Measurements from ENCODE around the gene MDM2.
"Not testable (repeated sequence)": the region's sequence is repeated elsewhere in the genome, so short reads cannot be mapped to it uniquely, and the experiment has no call there.

Gene MDM2

DNA sequence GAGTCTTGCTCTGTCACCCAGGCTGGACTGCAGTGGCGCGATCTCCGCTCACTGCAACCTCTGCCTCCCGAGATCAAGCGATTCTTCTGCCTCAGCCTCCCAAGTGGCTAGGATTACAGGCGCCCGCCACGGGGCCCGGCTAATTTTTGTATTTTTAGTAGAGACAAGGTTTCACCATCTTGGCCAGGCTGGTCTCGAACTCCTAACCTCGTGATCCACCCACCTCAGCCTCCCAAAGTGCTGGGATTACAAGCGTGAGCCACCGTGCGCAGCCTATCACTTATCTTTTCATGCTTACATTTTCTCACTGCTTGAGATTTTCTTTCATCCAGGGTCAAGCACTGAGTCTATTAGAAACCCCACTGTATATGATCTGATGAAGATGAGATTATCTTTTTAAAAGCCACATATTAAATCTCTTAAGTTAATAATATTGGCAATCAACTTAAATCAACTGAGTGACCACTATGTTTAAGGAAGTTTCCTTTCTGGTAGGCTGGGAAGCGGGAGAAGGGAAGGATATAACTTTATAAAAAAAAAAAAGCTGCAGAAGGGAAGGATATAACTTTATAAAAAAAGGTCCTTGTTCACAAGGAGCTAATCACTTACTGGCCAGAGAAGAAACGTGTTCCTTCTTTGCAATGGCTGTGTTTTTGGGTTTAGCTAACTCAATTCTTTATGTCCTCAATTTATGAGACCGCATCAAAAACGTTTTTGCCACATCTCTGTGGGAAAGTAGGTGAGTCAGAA, 1.3 kb upstream of the MDM2 start:
- DNase-seq = no peak

DNA sequence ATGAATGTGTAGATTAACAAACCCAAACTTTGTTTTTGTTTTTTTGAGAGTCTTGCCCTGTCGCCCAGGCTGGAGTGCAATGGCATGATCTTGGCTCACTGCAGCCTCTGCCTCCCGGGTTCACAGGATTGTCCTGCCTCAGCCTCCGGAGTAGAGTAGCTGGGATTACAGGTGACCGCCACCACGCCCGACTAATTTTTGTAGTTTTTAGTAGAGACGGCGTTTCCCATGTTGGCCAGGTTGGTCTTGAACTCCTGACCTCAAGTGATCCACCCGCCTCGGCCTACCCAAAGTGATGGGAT, 752 bp upstream of the MDM2 start:
- not testable (repeated sequence) for DNase-seq

DNA sequence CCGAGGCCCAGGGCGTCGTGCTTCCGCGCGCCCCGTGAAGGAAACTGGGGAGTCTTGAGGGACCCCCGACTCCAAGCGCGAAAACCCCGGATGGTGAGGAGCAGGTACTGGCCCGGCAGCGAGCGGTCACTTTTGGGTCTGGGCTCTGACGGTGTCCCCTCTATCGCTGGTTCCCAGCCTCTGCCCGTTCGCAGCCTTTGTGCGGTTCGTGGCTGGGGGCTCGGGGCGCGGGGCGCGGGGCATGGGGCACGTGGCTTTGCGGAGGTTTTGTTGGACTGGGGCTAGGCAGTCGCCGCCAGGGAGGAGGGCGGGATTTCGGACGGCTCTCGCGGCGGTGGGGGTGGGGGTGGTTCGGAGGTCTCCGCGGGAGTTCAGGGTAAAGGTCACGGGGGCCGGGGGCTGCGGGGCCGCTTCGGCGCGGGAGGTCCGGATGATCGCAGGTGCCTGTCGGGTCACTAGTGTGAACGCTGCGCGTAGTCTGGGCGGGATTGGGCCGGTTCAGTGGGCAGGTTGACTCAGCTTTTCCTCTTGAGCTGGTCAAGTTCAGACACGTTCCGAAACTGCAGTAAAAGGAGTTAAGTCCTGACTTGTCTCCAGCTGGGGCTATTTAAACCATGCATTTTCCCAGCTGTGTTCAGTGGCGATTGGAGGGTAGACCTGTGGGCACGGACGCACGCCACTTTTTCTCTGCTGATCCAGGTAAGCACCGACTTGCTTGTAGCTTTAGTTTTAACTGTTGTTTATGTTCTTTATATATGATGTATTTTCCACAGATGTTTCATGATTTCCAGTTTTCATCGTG, 612 bp downstream of the MDM2 start:
- peak; percentile 52 for DNase-seq

DNA sequence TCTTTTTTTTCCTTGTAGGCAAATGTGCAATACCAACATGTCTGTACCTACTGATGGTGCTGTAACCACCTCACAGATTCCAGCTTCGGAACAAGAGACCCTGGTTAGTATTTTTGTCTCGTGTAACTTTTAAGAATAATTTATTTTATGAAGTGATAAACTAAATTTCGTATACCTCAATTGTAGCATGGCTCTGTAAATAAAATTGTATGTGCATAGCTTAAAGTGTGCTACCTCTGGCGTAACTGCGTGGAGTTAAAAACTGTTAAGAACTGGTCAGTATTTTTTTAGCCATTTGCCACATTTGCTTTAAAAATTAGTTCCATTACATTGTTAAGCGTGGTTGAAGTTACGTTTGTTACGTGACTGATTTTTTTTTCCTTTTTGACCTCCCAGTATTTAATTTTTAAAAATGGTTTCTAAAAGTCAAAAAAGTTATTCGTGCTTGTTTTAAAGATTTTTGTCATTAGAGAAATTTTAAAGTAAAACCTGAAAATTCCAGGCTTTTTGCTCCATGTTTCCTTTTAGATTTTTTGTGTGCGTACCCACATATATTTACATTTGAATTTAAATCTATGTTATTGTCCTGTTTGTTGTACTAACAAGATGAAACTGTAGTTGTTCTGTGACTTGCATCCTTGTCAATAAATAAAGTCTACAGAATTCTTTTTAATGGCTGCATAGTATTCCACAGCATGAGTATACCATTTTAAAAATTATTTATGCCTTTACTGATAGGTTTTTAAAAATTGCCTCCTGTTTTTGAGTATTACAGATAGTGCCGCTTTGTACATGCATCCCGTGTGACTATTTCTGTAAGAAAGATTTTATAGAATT, 1.4 kb downstream of the MDM2 start:
- DNase-seq = no peak

DNA sequence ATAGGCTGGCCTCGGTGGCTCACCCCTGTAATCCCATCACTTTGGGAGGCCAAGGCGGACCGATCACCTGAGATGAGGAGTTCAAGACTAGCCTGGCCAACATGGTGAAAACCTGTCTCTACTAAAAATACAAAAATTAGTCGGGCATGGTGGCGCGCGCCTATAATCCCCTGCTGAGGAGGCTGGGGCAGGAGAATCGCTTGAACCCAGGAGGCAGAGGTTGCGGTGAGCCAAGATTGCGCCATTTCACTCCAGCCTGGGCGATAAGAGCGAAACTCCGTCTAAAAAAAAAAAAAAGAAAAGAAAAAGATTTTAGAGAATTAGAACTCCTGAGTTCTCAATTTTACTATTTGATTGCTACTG, 2.0 kb downstream of the MDM2 start:
- not testable (repeated sequence) for DNase-seq

DNA sequence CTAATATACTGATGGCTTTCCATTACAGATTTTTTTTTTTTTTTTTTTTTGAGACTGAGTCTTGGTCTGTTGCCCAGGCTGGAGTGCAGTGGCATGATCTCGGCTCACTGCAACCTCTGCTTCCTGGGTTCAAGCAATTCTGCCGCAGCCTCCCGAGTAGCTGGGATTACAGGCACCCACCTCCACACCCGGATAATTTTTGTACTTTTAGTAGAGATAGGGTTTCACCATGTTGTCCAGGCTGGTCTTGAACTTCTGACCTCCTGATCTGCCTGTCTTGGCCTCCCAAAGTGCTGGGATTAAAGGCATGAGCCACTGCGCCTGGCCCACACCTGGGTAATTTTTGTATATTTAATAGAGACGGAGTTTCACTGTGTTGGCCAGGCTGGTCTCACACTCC, 3.6 kb downstream of the MDM2 start:
- not testable (repeated sequence) for DNase-seq

DNA sequence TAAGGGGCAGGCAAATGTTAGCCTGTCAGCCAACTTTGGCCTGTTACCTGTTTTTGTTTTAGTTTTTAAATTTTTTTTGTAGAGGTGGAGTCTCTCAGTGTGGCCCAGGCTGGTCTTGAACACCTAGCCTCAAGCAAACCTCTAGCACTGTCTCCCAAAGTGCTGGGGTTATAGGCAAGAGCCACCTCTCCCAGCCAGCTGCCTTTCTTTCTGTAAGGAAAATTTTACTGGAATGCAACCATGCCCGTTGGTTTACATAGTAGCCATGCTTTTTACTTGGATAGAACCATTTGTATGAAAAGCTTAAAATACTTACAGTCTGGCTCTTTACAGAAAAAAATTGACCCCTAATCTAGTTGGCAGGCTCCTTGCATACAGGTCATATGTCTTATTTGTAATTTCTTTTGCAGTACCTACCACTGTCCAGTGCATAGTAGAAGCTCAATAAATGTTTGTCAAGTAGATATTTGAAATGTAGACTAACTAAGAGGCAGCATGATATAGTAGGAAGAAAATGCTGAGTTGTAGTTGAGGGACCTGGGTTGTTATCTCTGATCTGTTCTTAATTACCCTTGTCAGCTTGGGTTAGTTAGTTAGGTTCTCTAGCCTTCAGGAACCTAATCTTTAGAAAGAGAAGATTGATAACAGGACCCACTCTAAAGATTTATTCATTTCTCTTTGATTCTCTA, 4.7 kb downstream of the MDM2 start:
- no peak for DNase-seq

DNA sequence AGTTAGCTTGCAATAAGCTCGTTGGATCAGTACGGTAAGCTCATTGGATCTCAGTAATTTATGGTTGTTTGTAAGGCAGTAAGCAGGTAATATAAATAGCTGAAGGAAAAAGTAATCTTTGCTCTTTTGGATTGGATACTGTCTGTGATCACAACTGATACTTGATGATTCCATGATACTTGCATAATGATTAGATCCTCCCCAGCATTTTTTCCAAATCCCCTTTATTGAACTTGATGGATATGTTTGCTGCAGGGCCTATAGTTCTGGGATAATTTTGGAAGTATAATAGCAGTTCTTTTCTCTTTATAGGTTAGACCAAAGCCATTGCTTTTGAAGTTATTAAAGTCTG, 5.2 kb downstream of the MDM2 start:
- no peak for DNase-seq

DNA sequence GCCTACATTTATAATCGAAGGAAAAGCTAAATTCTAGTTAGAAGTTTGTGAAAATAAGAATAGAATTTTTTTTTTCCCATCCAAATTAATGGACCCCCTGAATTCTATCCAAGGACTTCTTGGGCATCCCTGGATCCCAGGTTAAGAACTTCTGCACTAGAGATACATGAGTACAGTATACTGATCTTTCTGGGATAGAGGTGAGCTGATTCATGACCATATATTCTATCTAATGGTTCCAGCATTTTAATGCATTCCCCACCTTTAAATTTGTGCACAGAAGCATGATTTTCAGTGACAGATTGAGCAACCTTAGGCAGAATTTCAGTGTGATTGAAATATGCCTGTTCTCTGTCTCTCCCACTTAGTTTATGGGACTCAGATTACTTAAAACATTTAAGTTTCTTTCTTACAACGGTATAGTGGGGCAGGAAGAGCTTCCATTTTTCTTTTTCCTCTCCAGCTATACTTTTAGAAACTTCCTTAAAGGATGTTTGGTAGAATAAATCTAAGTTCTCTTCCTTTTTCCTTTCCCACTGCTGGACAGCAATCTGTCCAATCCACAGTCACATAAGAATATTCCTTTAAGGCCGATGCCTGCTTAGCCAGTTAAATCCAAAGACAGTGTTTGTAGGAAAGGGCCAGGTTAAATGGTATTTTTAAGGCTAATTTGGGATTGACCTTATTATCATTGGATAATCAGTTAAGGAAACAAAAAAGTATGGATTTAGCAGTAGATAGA, 6.7 kb downstream of the MDM2 start:
- no peak for DNase-seq

DNA sequence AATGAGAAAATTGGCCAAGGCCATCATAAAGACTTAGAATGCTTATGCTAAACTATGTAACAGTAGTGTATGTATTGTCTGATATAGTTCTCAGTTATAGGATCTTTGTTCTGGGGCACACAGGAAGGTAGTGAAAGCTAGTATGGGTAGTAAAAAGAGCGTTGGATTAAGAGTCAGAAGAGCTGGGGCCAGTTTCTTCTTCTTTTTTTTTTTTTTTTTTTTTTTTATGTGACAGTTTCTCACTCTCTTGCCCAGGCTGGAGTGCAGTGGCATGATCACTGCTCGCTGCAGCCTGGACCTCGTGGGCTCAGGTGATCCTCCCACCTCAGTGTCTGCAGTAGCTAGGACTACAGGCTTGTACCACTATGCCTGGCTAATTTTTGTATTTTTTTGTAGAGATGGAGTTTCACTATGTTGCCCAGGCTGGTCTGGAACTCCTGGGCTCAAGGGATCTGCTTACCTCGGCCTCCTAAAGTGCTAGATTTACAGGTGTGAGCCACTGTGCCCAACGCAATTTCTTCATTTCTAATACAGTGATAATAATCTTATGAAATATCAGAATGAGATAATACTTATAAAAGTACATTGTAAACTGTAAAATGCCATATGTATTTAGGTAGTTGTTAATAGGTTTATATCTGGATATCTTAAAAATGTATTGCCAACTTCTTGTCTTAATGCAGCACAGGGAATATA, 7.4 kb downstream of the MDM2 start:
- DNase-seq = no peak

DNA sequence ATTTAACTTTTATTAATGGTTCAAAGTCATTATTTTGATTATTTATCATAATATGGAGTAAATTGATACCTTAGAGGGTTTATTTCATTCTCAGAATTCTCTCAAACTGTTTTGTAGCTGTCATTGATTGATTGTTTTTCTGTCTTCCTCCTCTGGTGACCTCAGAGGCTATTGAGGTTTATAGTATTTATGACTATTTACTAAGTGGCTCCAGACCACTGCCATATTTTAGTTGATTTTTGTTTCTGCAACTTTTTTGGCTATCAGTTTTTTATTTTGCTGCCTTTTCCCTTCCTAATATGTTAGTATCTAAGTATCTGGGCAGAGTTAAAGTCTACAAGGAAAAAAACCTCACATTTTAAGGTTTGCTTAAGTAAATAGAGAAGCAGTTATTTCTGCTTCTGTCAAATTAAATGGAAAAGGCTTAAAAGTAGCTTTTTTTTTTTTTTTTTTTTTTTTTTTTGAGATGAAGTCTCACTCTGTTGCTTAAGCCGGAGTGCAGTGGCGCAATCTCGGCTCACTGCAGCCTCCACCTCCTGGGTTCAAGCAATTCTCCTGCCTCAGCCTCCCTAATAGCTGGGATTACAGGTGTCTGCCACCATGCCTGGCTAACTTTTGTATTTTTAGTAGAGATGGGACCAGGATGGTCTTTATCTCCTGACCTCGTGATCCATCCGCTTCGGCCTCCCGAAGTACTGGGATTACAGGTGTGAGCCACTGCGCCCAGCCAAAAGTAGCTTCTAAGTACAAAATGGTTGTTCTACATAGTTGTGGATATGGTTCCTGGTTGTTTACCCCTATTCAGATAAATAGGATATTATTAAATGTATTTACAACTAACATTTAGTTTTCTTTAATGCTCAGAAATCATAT, 8.2 kb downstream of the MDM2 start:
- no peak for DNase-seq

DNA sequence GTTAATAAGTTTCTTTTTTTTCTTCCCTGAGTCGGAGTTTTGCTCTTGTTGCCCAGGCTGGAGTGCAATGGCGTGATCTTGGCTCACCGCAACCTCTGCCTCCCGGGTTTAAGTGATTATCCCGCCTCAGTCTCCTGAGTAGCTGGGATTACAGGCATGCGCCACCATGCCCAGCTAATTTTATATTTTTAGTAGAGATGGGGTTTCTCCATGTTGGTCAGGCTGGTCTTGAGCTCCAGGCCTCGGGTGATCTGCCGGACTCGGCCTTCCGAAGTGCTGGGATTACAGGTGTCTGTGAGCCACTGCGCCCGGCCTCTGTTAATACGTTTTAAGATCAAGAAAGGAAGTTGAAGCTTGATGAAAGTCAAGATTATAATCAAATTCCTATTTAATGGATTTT, 11.5 kb downstream of the MDM2 start:
- not testable (repeated sequence) for DNase-seq

DNA sequence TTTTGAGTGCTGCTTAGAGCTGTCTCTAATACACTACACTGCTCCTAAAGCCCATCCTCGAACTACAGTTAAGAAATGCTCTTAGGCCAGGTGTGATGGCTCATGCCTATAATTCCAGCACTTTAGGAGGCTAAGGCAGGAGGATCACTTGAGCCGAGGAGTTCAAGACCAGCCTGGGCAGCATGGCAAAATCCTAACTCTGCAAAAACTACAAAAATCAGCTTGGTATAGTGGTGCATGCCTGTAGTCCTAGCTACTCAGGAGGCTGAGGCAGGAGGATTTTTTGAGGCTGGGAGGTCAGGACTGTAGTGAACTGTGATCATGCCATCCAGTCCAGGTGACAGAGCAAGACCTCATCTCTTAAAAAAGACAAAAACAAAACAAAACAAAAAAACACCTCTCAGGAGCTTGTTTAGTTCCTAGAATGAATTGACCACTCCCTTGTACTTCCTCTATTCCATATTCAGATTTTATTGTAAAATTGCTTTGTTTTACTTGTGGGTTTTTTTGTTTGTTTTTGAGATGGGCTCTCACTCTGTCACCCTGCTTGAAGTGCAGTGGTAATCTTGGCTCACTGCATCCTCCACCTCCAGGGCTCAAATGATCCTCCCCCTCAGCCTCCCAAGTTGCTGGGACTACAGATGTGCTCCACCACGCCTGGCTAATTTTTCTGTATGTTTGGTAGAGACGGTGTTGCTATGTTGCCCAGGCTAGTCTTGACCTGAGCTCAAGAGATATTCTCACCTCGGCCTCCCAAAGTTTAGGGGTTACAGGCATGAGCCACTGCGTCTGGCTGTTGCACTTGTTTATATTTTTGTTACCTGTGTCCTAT, 13.6 kb downstream of the MDM2 start:
- DNase-seq = no peak

DNA sequence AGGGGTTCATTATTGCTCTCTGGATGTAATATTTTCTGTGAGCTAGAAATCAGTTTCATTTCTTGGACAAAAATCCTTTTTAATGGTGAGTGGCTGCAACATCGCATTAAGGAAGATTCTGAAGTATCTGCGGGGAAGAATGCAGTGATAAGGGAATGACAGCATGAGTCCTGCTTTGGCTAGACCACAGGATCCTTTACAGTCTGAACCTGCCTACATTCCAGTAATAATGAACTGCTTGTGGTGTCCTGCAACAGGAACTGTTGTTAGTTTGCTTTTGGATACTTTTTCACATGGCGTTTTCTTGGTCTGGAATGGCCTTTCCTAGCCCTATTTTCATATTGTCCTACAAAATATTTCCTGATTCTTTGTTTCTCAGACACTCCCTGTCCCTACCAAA, 15.7 kb downstream of the MDM2 start:
- no peak for DNase-seq

DNA sequence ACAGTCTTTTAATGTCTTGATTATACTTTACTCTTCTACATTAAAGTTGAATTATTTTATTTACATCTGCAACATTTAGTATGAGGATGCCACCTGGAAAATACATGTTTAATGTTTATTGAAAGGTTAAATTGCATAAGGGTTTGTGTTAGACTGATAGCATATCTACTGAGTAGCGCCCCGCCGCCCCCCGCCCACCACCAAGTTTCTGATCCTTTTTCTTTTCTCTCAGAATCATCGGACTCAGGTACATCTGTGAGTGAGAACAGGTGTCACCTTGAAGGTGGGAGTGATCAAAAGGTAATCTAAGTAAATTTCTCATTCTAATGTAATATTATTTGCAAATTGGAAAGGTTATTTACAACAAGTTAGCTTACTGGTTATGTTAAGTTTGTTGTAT, 16.2 kb downstream of the MDM2 start:
- no peak for DNase-seq

DNA sequence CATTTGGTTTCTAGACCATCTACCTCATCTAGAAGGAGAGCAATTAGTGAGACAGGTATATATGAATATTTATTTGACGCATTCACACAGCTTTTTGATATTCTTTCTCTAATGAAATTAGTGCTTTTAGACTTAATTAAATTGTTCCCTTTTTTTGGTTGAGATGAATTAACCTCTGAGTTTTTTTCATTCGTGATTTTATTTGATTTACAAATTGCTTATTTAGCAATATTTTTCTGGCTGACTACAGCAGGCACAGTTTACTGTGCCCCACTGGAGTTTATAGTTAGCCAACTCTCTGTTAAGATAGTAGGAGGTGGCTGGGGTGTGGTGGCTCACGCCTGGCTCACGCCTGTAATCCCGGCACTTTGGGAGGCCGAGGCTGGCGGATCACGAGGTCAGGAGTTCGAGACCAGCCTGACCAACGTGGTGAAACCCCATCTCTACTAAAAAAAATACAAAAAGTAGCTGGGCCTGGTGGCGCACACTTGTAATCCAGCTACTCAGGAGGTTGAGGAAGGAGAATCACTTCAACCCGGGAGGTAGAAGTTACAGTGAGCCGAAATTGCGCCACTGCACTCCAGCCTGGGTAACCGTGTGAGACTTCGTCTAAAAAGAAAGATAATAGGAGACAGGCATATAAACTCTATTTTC, 16.7 kb downstream of the MDM2 start:
- DNase-seq = no peak

DNA sequence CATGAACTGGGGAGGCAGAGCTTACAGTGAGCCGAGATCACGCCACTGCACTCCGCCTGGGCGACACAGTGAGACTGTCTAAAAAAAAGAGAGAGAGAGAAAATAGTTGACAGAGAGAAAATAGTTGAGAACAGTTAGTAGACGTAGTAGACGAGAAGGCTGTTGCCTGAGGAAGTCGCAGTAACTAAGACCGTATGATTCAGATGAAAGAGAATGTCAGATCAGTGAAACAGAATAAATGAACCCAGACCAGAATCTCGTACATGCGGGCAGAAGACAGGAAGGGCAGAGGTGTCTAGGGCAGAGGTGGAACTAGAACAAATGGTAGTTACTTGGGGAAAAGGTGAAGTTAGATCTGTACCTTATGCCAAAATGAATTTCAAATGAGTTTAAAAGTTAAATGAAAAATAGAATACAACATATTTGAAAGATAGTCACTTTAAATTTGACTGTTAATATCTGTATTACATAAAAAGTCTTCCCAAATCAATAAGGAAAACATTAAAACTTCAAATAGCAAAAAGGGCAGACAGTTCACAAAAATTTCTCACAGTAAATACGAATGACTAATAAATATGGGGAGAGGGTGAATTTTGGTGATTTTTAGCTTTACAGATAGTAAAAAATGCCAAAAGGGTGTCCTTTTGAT, 17.7 kb downstream of the MDM2 start:
- DNase-seq = no peak

DNA sequence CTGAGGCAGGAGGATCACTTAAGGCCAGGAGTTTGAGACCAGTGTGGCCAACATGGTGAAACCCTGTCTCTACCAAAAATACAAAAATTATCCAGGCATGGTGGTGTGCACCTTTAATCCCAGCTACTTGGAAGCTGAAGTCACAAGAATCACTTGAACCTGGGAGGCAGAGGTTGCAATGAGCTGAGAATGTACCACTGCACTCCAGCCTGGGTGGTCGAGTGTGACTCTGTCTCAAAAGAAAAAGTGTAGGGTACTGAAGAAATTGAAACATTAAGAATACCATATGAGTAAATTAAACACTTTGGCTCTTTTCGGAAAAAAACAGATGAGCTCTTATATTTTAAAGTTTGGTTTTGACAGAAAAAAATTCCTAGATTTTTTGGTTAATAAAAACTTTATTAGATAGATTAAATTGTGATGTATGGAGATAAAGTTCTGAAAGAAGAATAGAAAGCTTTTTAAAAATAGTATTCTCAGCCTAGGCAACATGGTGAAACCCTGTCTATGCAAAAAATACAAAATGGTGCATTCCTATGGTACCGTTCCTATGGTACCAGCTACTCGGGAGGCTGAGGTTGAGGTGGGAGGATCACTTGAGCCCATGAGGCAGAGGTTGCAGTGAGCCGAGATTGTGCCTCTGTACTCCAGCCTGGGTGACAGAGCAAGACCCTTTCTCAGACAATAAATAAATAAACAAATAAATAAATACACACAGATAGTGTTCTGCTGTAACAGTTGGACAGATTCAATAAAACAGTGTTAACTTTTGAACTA, 20.1 kb downstream of the MDM2 start:
- DNase-seq = no peak
